A204.1 (cell line): ENCODE data around the gene ST7.

Source experiments
- FAIRE-seq: peaks from 2 replicates; lab custom pipeline; 2012; peaks lifted over from hg19 to GRCh38; lab: Jason Lieb, UNC

Gene ST7

DNA sequence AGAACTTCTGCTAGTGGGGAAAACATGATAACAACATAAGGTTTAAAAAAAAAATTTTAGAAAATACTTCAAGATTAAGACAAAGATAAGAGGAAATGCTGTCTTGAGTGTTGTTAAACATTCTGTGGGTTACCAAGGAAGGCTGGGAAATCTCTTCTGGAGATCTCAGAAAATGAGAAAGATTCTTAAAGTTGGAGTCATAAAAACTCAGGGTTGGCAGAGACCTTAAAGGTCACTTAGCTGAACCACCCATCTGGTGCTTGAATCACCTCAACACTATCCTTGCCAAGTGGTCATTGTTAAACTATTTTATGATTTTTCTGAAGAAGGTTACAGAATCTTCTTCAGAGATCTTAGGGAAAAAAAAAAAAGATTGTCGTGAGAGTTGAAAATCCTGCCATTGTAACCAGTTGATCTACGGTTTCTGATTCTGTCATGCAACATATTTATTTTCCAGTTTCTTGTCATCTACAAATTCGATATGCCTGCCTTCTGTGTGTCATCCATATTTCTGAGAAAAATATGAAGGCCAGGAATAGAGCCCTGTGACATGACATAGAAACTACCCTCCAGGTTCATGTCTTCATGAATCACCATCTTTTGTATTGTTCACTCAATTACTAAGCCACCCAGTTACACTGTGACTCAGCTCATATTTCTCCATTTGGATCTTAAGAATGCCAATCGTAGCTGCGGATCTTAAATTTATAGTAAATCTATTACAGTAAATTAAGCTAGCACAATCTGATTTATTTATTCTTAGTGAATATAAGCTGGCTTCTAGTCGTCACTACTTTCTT lies 179.2 kb downstream of the ST7 start:
- no peak for FAIRE-seq

- FAIRE-seq: no peak
Measured at GRCh38 chr7:117133125-117133524, 179.8 kb downstream of the ST7 start.

DNA sequence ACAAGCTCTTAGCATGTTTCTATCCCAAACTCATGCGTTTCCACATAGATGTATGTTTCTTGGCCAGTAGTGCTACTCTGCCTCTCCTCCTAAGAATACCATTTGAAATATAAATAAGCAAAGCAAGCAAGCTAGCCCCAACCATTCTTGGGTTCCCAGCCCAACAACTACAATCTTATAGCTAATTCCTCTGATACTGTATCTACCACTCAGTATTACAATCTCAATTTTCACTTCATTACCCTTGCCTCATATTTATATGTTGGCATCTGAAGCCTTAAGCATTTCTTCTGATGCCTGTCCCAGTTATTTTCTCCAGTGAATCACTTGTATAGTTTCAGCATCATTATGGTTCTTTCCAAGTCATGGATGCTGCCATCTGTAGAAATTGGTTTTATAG lies 181.1 kb downstream of the ST7 start:
- FAIRE-seq: no peak

GRCh38 chr7:117134889-117135552 lies 181.7 kb downstream of the ST7 start:
- FAIRE-seq: no peak

DNA sequence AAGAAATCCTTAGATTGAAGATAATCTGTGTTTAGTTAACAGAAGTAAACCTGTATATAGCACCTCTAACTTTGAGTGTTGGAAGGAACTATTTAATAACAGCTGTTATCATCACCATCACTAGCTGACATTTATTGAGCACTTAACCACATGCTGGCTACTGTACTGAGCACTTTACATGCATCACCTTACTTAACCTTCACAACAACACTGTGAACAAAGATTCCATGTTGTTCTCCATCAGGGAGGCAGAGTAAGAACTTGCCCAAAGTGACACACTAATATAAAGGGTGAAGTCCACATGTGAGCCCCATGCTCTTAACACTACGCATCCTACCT lies 182.2 kb downstream of the ST7 start:
- FAIRE-seq: no peak

DNA sequence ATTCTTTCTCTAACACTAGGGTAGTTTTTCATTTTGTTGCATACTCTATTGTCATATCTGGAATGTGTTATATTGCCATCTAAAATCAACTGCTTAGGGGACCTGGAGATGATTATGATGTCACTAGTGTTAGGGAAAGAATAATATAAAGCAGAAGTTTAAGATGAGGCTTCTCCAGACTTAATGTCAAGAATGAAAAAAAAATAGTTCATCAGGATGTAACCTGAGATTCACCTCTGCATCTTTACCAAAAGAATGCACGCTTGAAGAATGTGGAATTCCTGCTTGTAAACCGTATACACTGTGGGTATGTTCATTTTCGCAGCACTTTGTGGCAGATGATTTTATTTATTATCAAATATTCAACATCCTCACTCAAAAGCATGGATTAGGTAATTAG lies 184.6 kb downstream of the ST7 start:
- no peak for FAIRE-seq

GRCh38 chr7:117138495-117138894 lies 185.2 kb downstream of the ST7 start:
- FAIRE-seq: no peak

GRCh38 chr7:117138981-117139380 lies 185.7 kb downstream of the ST7 start:
- FAIRE-seq: peak; percentile 3

DNA sequence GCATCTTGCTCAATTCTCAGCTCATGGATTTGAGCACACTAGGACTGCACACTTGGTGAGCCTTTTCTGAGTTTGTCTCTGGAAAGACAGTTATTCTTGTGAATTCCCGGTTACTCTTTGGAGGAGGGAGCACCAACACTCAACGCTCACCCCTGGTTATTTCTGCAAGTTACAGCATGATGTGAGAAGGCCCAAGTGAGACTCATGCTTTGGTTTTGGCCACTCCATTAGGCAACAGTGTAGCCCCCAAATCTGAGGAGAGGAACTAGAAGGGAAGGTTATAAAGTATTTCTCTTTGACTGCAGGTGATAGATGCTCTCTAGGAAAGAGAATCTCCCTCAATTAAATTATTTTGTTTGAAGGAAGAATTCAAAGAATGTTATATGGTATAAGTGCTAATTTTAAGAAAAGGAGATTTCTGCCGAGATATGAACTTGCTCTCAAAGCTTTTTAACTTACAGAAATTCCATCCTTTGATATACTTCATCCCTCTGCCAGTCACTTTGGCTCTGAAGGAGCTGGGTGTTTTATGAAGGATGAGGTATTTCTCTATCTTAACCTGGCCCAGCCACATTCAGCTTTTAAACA lies 186.2 kb downstream of the ST7 start:
- no peak for FAIRE-seq

DNA sequence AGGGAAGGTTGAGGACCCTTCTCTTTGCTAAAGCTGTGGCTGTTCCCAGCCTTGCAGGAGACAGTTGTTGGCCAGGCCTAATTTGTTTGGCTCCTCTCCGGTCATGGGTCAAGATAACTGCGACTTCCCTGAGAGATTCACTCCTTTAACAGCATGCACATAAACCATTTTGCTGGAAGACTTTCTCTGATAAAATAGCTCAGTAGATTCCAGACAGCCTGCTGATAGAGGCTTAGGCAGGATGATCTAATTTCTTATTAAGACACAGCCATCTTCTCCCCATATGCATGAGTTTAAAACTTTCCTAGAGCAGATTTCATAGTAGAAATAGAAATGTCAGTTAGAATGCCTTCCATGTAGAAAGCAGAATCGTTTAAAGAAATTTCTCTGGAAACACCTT lies 187.6 kb downstream of the ST7 start:
- FAIRE-seq: no peak

DNA sequence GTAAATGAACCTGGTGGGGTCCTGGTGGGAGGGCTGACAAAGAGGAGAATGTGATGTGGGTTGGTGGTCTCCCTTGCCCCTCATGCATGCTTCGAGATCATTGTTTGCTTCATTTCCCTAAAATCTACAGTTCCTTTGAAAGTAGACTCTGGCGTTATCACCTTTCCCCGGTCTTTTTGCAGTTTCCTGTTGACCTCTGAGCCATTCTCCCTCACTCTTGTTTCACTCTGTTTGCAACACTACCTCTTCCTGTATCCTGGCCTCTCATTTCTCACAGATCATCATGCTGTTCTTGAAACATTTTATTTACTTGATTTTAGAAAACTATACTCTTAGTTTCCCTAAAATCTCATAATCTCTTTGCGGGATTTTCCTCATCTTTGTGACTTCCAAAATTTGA lies 189.8 kb downstream of the ST7 start:
- FAIRE-seq: no peak

GRCh38 chr7:117143580-117143979 lies 190.3 kb downstream of the ST7 start:
- FAIRE-seq: no peak

GRCh38 chr7:117145333-117145732 lies 192.0 kb downstream of the ST7 start:
- no peak for FAIRE-seq

DNA sequence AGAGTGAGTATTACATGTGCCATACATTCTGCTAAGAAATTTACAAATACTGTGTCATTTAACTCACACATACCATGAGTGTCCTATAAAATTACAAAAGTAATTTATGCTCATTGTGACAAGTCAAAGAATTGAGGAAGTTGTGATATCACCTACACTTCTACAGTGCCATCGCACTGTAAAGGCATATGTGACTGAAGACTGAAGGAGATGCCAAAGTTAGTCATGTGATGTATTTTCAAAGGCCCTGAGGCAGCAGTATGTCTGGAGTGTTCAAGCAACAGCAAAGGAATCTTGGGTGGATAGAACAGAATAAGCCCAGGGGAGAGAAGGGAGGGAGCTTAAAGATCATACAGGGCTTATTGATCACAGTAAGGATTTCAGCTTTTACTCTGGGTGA lies 192.8 kb downstream of the ST7 start:
- no peak for FAIRE-seq

DNA sequence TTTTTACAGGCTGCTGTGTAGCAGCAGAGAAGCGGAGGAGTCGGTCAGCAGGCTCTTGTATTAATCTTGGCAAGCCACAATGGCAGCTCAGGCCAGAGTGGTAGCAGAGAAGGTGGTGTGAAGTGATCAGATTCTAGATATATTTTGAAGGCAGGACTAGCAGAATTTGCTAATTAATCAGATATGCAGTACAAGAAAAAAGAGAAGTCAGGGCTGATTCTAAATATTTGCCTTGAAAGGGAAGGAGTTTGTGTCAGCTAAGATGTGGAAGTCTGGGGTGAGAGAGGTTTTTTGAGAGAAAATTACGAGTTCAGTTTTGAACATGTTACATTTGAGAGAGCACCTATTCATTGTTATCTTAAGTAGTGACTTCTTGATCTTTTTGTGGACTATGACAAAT lies 193.2 kb downstream of the ST7 start:
- no peak for FAIRE-seq

DNA sequence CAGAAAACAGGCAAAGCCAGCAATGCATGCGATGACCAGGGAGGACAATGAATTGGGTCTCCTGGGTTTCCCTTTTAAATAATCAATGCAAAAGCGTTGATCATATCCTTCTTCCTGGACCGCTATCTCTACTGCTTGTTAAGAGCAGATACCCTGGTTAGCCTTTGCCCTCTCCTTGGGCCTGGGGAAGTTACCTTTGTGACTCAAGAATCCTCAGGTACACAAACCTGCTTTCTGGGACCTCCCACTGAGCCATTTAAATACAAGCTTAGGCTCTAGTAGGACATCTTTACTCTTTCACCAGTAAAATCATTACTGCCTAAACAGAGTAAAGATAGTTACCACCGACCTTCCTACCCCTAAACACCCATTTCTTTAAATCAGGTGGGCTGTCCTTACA lies 195.7 kb downstream of the ST7 start:
- no peak for FAIRE-seq

DNA sequence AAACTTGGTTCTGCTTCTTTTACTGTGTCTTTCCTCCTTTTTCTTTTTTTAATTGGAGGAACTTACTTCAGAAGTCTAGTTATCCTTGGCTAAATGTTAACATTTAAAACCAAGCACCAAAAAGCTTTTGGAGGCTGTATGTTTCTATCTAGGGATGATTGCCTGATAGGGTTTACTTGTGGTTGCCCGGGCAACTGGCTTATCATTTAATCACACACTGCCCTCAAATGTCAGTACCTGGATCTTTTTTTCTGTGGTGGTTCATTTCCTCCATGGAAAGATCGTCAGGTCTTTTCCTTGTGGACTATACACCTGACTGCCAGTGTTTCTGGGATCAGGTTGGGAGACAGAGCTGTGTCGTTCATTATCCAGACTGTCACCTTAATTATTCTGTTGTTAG lies 196.4 kb downstream of the ST7 start:
- FAIRE-seq: no peak

GRCh38 chr7:117152213-117153007 lies 199.1 kb downstream of the ST7 start:
- FAIRE-seq: no peak

DNA sequence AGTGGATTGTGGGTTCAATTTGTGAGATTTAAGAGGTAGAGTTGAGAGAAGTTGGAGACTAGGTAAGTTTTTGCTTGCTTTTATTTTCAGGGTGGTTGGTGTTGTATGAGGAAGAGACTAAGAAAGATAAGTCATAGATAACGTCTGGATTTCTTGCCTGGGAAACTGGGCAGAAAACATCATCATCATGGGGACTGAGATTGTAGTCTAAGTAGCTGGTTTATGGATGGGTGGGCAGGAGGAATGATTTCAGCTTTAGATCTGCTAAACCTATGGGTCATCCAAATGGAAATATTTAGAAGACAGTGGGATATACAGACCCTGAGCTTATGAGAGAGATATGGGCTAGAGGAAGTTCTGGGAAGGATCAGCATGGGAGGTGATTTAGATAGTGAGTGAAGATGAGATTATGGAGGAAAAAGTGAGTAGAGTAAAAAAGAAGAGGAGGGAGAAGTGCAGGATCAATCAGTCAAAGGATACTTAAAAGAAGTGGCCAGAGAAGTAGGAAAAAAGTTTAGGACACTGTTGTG lies 199.8 kb downstream of the ST7 start:
- FAIRE-seq: no peak

GRCh38 chr7:117154721-117155120 lies 201.4 kb downstream of the ST7 start:
- FAIRE-seq: no peak

GRCh38 chr7:117155694-117156093 lies 202.4 kb downstream of the ST7 start:
- FAIRE-seq: no peak
